Endothelial cell of umbilical vein (primary cell): Measurements from ENCODE around the gene KCNJ18.
"Not testable (repeated sequence)": the region's sequence is repeated elsewhere in the genome, so short reads cannot be mapped to it uniquely, and the experiment has no call there.

Experiments used
- POLR2A ChIP-seq: IDR thresholded peaks from 2 replicates; pipeline ENCODE4 v1.6.1; 2012; ENCODE audit warnings: low read depth, mild to moderate bottlenecking, control low read depth, low read length
- TF ChIP-seq, protein P1 (sequence below), 2 donors: IDR thresholded peaks; 1 replicate in 1 of 2; 2 replicates in 1 of 2; pipeline ENCODE4 v1.5.1; 2011; ENCODE audit warnings: low read length in 2 of 2, mild to moderate bottlenecking in 2 of 2, moderate library complexity in 2 of 2, control low read depth in 1 of 2, inconsistent platforms in 1 of 2, low read depth in 1 of 2; ENCODE audit not compliant: insufficient read depth in 1 of 2; ENCODE audit errors: extremely low read depth in 1 of 2

DNA sequence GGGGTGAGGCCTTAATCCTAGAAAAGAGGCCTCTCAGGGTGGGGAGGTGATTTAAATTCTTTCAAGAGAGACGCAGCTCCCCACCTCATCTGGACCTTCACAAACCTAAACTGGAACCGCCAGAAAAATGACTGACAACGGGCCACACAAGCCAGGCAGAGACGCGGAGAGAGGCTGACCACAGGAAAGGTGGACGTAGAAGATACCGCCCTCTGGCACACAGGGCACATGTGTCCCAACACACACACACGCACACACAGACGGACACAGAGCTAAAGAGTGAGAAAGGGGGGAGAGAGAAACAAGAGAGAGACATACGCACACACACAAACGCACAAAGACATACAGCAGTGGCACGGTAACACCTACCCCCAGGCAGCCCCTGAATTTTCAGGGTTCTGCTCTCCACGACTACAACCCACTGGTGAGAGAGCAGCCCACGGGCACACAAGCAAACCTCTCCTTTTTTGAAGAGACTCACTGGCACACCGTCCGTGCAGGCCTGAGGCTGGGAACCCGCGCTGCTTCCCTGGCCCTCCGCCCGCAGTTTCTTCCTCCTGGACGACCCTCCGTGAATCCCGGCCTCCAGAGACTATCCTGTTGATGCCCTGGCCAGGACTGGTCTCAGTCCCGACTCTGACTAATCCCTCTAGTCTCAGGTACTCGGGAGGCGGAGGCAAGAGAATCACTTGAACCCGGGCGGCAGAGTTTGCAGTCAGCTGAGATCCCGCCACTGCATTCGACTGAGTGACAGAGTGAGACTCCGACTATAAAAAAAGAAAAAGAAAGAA lies 18.7 kb upstream of the KCNJ18 start:
- TF ChIP-seq, protein P1, sequence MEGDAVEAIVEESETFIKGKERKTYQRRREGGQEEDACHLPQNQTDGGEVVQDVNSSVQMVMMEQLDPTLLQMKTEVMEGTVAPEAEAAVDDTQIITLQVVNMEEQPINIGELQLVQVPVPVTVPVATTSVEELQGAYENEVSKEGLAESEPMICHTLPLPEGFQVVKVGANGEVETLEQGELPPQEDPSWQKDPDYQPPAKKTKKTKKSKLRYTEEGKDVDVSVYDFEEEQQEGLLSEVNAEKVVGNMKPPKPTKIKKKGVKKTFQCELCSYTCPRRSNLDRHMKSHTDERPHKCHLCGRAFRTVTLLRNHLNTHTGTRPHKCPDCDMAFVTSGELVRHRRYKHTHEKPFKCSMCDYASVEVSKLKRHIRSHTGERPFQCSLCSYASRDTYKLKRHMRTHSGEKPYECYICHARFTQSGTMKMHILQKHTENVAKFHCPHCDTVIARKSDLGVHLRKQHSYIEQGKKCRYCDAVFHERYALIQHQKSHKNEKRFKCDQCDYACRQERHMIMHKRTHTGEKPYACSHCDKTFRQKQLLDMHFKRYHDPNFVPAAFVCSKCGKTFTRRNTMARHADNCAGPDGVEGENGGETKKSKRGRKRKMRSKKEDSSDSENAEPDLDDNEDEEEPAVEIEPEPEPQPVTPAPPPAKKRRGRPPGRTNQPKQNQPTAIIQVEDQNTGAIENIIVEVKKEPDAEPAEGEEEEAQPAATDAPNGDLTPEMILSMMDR (IDR thresholded peaks at IDR 0.05; ENCODE audit: extremely low read depth in 1 of 2, insufficient read depth in 1 of 2, low read depth in 1 of 2, low read length in 2 of 2): not testable (repeated sequence)
- not testable (repeated sequence) for TF ChIP-seq POLR2A
